Calu3 (cell line): ENCODE measurements around the gene CHKA. TPM values are rescaled to one million over a fixed set of nuclear protein-coding genes. Genes with fewer than 3 reads are reported as not detected.

Experiments
- BruUV-seq: library from RNA; stranded (reverse); fragments of 400-500 nt; replicated peaks from 2 replicates; lab custom pipeline; 2021; lab: Mats Ljungman, UMichigan
- CTCF ChIA-PET: fragments of 300-600 bp; sonication (Branson Sonifier 250); formaldehyde crosslinking; loops from one replicate; lab custom pipeline; 2022; ENCODE audit warnings: antibody characterized with exemption; lab: Charles Lee
- DNase-seq: peaks from one replicate; pipeline ENCODE4 v3.0.0; 2022
- H3K27ac Mint-ChIP-seq: one replicate; pipeline ENCODE4 v1.8.0; 2022; ENCODE audit warnings: mixed read lengths; ENCODE audit not compliant: unreplicated experiment
- H3K27me3 Mint-ChIP-seq: one replicate; pipeline ENCODE4 v1.8.0; 2022; ENCODE audit warnings: mixed read lengths; ENCODE audit not compliant: unreplicated experiment
- H3K36me3 Mint-ChIP-seq: one replicate; pipeline ENCODE4 v1.8.0; 2022; ENCODE audit warnings: mild to moderate bottlenecking, moderate library complexity, mixed read lengths; ENCODE audit not compliant: insufficient read depth, unreplicated experiment
- H3K4me1 Mint-ChIP-seq: one replicate; pipeline ENCODE4 v1.8.0; 2022; ENCODE audit warnings: mild to moderate bottlenecking, low read depth, mixed read lengths; ENCODE audit not compliant: unreplicated experiment
- H3K4me3 Mint-ChIP-seq: one replicate; pipeline ENCODE4 v1.8.0; 2022; ENCODE audit warnings: mild to moderate bottlenecking, low read depth, moderate library complexity, mixed read lengths; ENCODE audit not compliant: unreplicated experiment
- H3K9me3 Mint-ChIP-seq: one replicate; pipeline ENCODE4 v1.8.0; 2022; ENCODE audit warnings: low read depth, mixed read lengths; ENCODE audit not compliant: unreplicated experiment
- intact Hi-C: fragments of 100-400 bp; cut with micrococcal nuclease; formaldehyde crosslinking; loops from one replicate; pipeline ENCODE4 v1.10.0; 2022; ENCODE audit not compliant: unreplicated experiment
- total RNA-seq: library from RNA; stranded (reverse); gene quantifications from 2 replicates; pipeline ENCODE4 v1.2.3, GENCODE V29; 2022
- TF ChIP-seq, protein P1 (sequence below): fragments of 200-600 bp; IDR thresholded peaks from one replicate; pipeline ENCODE4 v1.8.0; 2022; ENCODE audit warnings: antibody characterized with exemption; ENCODE audit not compliant: unreplicated experiment

The CHKA gene
- total RNA-seq, 1 experiment from 2014 or later: 104 TPM

DNA sequence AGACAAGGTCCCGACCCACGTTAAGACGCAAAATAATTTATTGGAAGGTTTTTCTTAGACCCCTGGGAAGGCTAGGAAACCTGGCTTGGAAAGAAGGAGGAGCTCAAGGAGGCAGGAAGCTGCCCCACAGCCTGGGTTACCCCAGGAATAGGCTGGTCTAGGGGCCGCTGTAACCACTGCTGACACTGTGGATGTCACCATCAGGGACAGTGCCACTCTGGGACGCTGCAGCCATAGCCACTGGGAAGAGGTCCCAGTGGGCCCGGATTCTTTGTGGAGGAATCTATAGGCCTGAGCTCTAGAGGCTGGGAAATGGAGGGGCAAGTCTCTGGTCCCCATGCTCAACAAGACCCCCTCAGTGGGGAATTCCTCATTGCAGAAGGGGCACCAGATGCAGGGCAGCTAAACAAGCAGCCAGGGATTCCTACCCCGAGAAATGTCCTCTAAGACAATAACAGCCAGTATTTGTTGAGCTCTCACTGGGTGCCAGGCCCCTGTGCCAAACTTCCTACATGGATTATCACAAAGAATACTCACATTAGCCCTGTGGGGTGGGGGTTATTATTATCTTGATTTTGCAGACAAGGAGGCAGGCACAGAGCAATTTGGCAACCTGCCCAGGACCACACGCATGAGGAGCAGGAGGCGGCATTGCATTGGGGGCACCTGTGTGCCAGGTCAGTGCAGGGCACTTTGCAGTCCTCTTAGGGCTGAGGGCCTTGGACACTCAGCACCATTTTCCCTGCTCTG, 19.5 kb upstream of the CHKA start:
- intact Hi-C loops: no loop called here
- TF ChIP-seq, protein P1, sequence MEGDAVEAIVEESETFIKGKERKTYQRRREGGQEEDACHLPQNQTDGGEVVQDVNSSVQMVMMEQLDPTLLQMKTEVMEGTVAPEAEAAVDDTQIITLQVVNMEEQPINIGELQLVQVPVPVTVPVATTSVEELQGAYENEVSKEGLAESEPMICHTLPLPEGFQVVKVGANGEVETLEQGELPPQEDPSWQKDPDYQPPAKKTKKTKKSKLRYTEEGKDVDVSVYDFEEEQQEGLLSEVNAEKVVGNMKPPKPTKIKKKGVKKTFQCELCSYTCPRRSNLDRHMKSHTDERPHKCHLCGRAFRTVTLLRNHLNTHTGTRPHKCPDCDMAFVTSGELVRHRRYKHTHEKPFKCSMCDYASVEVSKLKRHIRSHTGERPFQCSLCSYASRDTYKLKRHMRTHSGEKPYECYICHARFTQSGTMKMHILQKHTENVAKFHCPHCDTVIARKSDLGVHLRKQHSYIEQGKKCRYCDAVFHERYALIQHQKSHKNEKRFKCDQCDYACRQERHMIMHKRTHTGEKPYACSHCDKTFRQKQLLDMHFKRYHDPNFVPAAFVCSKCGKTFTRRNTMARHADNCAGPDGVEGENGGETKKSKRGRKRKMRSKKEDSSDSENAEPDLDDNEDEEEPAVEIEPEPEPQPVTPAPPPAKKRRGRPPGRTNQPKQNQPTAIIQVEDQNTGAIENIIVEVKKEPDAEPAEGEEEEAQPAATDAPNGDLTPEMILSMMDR: no peak
- peaks cover 35% of the 10 kb centered on the region for H3K4me1 Mint-ChIP-seq
- CTCF ChIA-PET: interaction anchor here (0.7 to 1.8 kb wide), 3 partner anchors 12 to 48 kb away, joined by 3 to 5 read pairs (median 4); no protein-coding TSS in a partner anchor
- H3K36me3 Mint-ChIP-seq: peaks cover 8% of the 10 kb centered on the region
- no peak overlapping the region for H3K27ac Mint-ChIP-seq
- H3K27me3 Mint-ChIP-seq: no peaks in the 10 kb centered on the region
- no peak overlapping the region for H3K4me3 Mint-ChIP-seq
- no peaks in the 10 kb centered on the region for H3K9me3 Mint-ChIP-seq
- BruUV-seq: no TSS peak
- peak; percentile 42 for DNase-seq

DNA sequence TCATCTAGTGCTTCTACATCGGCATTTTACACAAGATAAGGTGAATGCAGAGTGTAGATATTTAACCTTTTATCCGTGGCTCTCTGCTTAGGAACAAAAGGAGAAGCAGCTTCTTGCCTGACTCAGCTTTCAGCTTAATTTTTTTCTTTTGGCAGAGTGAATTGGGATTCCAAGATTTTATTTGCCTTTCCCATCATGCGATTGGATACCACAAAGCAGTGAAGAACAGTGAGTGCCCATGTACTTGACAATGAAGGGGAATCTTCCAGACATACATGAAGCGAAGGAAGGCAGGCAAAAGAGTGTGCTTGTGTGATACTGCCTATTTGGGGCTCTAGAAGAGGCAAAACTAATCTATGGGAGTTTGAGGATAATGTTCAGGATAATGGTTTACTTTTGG, 17.0 kb upstream of the CHKA start:
- TF ChIP-seq, protein P1: no peak
- intact Hi-C loops: no loop called here
- CTCF ChIA-PET: no interaction called here
- no peak for DNase-seq
- peaks cover 23% of the 10 kb centered on the region for H3K4me1 Mint-ChIP-seq
- H3K36me3 Mint-ChIP-seq: peaks cover 9% of the 10 kb centered on the region
- no peaks in the 10 kb centered on the region for H3K27me3 Mint-ChIP-seq
- H3K4me3 Mint-ChIP-seq: no peak overlapping the region
- H3K9me3 Mint-ChIP-seq: peaks cover 2% of the 10 kb centered on the region
- no TSS peak for BruUV-seq
- H3K27ac Mint-ChIP-seq: no peak overlapping the region

DNA sequence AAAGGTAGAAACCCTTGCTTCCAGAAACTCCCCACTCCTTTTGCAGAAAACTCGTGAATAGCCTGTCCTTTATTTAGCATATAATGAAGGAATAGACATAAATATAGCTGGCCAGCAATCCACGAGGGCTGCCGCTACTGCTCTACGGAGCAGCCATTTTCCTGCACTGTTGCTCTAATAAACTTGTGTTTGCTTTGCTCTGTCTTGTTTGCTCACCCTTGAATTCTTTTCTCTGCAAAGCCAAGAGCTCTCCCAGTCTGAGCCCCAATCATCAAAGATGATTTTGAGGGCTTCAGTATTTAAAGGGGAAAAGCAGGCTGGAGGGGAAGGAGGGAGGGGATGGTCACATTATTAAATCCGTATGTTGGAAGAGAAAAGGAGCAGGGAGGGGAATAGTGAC, 16.6 kb upstream of the CHKA start:
- Mint-ChIP-seq H3K27me3 (no peaks in the 10 kb centered on the region), H3K9me3 (peaks cover 2% of the 10 kb centered on the region), H3K27ac (no peak overlapping the region), H3K36me3 (peaks cover 9% of the 10 kb centered on the region), H3K4me1 (peaks cover 23% of the 10 kb centered on the region), H3K4me3 (no peak overlapping the region)
- no TSS peak for BruUV-seq
- DNase-seq: no peak
- CTCF ChIA-PET: no interaction called here
- intact Hi-C loops: no loop called here
- TF ChIP-seq, protein P1: no peak

DNA sequence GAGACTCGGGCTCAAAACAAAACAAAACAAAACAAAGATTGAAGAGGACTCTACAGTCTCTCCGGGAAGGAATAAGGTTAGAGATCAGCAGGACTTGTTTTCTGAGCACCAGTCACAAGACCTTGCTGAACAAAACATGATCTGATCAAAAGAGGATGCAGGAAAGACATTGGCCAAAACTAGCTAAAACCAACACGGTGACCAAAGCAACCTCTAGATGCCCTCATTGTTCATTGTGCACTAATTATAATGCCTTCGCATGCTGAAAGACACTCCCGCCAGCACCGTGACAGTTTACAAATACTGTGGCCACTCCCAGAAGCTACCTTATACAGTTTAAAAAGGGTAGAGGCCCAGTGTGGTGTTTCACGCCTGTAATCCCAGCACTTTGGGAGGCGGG, 15.7 kb upstream of the CHKA start:
- peaks cover 12% of the 10 kb centered on the region for H3K36me3 Mint-ChIP-seq
- no TSS peak for BruUV-seq
- TF ChIP-seq, protein P1: no peak
- CTCF ChIA-PET: interaction anchor here (1.5 kb wide), 1 partner anchor 10 kb away, joined by 3 read pairs; no protein-coding TSS in a partner anchor
- no peak overlapping the region for H3K4me3 Mint-ChIP-seq
- peaks cover 20% of the 10 kb centered on the region for H3K4me1 Mint-ChIP-seq
- peaks cover 10% of the 10 kb centered on the region for H3K9me3 Mint-ChIP-seq
- no peaks in the 10 kb centered on the region for H3K27me3 Mint-ChIP-seq
- no peak for DNase-seq
- no peak overlapping the region for H3K27ac Mint-ChIP-seq
- intact Hi-C loops: no loop called here
